HS-27A (cell line): ENCODE measurements around the gene RPSA.
"Not testable (repeated sequence)": the region's sequence is repeated elsewhere in the genome, so short reads cannot be mapped to it uniquely, and the experiment has no call there.

Experiments
- DNase-seq: peaks from one replicate; pipeline ENCODE4 v3.0.0-alpha.2; 2012; ENCODE audit warnings: low read depth, missing footprints

RPSA gene

GRCh38 chr3:39406368-39407258, at the start of gene RPSA:
Gene RPSA, plus strand, starts transcription at chr3:39406720. Its CDS starts 934 bp downstream, at chr3:39407654.
- peak; percentile 96 for DNase-seq

- no peak for DNase-seq
These were observed 48.2 kb upstream of the RPSA start for GRCh38 chr3:39358333-39358732.

DNA sequence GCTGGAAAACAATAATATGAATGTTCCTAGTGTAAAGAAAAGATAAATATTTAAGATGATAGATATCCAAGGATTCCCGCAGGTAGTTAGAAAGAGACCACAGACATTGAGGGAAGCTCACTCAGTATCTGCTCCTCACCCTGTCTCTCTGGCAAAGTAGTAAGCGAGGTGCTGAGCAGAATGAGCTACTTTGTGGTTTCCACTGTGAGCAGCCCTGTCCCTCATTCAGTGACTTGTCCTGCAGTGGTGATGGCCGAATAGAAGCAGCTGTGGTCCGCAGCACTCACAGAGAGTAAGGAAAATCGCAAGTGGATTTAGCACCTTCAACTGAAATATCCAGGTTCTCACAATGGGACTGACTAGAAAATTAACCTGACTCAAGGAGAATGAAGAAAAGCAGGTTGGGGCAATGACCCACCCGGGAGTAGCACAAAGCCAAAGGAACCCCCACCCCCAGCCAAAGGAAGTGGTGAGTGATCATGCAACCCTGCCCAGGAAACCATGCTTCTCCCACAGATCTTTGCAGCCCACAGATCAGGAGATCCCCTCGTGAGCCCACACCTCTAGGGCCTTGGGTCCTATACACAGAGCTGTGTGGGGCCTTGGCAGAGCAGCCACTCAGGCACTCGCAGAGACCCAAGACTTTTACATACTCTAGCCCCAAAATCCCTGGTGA, 45.1 kb upstream of the RPSA start:
- DNase-seq: no peak

DNA sequence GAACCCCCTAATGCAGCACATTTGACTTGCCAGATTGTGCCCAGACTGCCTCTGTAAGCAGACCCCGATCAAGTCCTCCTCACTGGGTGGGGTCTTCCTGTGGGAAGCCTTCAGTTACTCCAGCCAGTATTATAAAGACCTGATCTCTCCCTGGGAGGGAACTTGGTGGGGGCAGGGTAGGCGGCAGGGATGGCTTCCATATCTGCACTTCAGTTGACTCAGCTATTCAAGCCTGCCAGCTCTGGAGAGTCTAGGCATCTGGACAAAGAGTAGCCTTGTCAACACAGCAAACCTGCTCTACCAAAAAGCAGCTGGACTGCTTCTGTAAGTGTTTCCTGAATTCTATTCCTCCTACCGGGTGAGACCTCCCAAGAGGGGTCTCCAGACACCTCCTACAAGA, 44.3 kb upstream of the RPSA start:
- no peak for DNase-seq

GRCh38 chr3:39362812-39363211, 43.7 kb upstream of the RPSA start:
- no peak for DNase-seq

GRCh38 chr3:39370450-39370849, 36.1 kb upstream of the RPSA start:
- not testable (repeated sequence) for DNase-seq

- no peak for DNase-seq
These were observed 33.7 kb upstream of the RPSA start for GRCh38 chr3:39372833-39373232.

DNA sequence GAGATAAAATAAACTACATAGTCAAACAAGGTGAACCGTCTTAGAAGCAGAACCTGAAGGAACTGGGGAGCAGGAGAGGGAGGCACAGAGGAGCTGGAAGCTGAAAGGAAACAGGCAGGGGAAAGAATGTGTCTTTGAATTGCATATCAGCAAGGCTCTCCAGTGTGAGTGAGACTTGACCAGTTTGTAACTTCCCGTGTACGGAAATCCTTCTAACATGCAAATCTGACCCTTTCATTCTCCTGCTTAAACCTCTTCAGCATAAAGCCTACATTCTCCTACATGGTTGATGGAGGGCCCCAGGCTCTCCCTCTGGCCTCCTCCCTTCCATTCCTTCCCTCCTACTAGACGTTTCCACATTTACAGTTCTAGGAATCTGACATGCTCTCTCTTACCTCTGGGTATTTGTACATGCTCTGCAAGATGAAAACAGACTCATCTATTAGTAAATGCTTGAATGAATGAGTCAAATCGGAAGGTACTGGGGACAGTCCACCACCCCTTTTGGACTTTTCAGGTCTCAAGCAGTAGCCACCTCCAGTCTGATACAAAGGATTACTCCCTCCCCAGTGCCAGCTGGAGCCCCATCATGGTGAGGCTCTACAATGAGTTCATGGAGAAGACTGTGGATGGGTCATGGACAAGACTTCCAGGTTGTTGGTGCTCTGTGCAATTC, 29.4 kb upstream of the RPSA start:
- no peak for DNase-seq

DNA sequence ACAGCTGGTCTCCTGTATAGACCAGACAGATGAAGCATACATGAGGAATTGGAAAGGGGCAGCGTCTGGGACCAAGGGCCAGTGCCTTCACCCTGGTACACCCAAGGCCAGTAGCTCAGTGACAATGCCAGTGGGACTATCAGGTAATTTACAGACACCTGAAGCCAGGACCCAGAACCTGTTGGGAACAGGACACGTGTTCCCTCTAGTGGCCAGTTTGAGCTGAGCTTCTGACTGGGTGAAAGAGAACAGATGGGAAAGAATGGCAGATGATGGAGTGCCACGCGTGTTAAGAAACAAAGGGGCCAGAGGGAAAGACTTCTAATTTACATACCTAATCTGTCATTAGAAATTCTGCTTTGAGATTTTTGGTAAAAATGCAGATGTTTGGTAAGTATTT, 28.4 kb upstream of the RPSA start:
- no peak for DNase-seq

- no peak for DNase-seq
These were observed 27.4 kb upstream of the RPSA start for GRCh38 chr3:39378957-39379777.

- DNase-seq: no peak
These were observed 26.8 kb upstream of the RPSA start for GRCh38 chr3:39379778-39380155.

DNA sequence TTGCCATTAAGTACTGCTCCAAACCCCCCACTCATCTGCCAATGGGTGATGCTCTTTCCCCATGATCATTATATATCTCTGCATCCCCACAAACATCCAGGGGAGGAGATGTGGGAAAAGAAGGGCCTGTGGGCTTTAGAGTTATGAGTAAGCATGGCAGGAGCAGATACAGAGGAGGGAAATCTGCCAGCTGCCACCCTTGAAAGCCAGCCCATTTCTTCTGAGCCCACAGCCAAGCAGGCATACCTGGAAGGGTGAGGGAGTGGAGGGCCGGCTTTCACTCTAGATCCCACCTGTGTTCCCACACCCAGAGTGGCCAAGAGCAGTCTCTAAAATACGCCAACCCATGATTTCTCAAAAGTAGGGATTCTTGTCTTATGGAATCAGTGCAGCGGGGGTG, 25.1 kb upstream of the RPSA start:
- no peak for DNase-seq

- peak; percentile 72 for DNase-seq
These were observed 23.3 kb upstream of the RPSA start, which contains the start of gene SLC25A38 for GRCh38 chr3:39383045-39383880. Gene SLC25A38, plus strand, starts transcription at chr3:39383370. Its CDS starts 355 bp downstream, at chr3:39383725.

DNA sequence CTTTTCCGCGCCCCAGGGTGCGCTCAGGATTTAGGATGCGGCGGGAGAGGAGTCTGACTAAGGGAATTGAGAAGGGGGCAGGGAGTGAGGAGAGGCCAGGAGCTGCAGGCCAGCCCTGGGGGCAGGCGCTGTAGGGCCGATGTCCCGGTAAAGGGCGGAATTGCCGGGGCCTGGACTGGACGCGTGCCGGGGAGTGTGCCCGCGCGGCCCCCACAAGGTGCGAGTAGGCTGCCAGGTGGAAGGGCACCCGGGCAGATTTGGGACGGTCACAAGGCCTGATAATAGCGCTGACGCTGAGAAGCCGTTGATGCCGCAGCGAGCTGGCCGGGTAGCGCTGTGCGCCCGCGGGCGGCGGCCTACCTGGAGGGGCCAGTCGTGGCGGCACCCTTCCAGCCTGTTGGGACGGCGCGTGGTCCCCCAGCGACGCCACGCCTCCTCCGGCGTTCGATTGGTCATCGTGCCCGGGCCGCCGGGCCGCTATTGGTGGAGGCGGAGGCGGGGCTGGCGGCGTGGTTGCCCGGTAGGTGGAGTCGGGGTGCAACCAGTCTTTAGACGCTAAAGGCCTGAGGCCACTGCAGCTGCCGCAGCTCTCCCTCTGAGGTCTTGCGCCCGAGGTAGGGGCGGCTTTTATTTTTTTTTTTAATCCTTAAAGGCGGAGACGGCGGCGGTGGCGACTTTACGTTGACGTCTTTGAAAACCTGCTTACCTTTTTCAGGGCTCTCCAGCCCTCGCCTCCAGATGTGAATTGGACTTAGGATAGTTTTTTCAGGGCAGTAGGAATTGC, 22.4 kb upstream of the RPSA start:
- DNase-seq: peak; percentile 73

DNA sequence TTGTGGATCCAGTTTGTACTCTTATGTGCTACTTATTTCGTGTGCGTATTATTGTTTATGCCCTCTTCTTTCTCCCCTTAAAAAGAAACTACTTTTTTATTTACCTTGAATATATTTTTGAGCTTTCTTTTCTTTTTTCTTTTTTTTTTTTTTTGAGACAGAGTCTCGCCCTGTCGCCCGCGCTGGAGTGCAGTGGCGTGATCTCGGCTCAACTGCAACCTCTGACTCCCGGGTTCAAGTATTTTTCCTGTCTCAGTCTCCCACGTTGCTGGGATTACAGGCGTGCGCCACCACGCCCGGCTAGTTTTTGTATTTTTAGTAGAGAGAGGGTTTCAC, 21.9 kb upstream of the RPSA start:
- DNase-seq: no peak

GRCh38 chr3:39385456-39386090, 20.9 kb upstream of the RPSA start:
- DNase-seq: no peak

GRCh38 chr3:39386318-39386717, 20.2 kb upstream of the RPSA start:
- no peak for DNase-seq

DNA sequence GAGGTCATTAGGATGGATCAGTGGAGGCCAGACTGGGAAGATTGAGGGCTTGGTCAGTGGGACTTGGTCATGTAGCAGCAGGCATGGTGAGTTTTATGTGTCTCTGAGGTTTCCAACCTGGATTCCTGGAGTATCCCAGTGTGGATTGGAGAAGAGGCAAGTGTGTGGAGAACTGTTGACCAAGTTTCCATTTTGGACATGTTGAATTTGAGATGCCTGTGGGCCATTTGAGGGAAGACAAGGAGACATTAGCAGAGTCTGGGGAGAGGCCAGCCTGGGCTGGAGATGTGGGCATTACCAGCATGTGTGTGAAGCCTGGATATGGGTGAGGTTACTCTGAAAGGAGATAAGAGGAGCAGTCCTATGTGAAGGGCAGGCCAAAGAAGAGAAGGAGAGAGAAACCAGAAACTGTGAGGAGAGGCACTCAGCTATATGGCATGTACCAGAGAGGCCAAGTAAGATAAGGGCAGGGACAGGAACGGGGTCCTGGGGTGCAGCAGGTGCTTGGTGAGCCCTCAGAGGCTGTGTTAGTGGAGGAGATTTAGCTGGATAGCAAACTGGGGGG, 19.0 kb upstream of the RPSA start:
- DNase-seq: no peak

DNA sequence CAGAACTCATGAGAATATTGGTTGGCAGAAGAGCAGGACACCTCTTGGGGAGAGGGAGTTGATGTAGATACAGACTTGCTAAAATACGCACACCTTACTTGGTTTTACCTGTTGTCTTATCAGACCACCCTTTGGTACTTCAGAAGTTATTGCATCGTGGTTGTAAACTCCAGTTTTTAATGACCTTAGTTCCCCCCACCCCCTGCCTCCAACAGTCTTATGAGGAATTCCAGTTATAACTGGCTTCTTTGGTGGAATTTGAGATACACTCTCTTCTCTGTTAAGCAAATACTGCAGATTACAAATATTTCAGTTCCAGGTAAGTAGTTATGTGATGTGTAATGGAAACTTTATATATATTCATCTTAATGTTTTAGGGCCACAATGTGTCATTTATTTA, 18.4 kb upstream of the RPSA start:
- no peak for DNase-seq
